Right renal cortex interstitium (tissue), 3 donors: ENCODE data around the gene DNAJC10. TPM values are rescaled to one million over a fixed set of nuclear protein-coding genes. Genes with fewer than 3 reads are reported as not detected.

Experiments used
- DNase-seq, 3 donors: peaks; one replicate each; pipeline ENCODE4 v3.0.0-alpha.2; 2013; ENCODE audit warnings: low read depth in 3 of 3, low spot score in 2 of 3
- polyA plus RNA-seq, 3 donors: library from polyadenylated mRNA; unstranded; fragments of 120-200 nt; gene quantifications; one replicate each; pipeline ENCODE4 v1.2.1, GENCODE V29; 2013; ENCODE audit not compliant: insufficient read length in 3 of 3

Gene DNAJC10
- polyA plus RNA-seq, 3 donors = 172 to 192 (median 183) TPM

GRCh38 chr2:182831921-182832320, 115.9 kb downstream of the DNAJC10 start:
- DNase-seq = no peak

- no peak for DNase-seq
These were observed 117.2 kb downstream of the DNAJC10 start for GRCh38 chr2:182833084-182833854.

- DNase-seq = no peak
These were observed 118.2 kb downstream of the DNAJC10 start for GRCh38 chr2:182834293-182834692.

GRCh38 chr2:182836451-182836850, 120.4 kb downstream of the DNAJC10 start:
- no peak for DNase-seq

Other genes starting within 250 kb of the DNAJC10 start
- gene FRZB, start 150.4 kb downstream of the DNAJC10 start, polyA plus RNA-seq = 10 to 100 TPM in 2 of 3 donors, 1 to 10 TPM in 1; 10.0 to 14.5 (median 13.6) TPM